ENCODE results near the gene ADRB1. TPM values are rescaled to one million over a fixed set of nuclear protein-coding genes. Genes with fewer than 3 reads are reported as not detected.

The ADRB1 gene
- total RNA-seq, 1 experiment from 2014 or later: 0.12 TPM

DNA sequence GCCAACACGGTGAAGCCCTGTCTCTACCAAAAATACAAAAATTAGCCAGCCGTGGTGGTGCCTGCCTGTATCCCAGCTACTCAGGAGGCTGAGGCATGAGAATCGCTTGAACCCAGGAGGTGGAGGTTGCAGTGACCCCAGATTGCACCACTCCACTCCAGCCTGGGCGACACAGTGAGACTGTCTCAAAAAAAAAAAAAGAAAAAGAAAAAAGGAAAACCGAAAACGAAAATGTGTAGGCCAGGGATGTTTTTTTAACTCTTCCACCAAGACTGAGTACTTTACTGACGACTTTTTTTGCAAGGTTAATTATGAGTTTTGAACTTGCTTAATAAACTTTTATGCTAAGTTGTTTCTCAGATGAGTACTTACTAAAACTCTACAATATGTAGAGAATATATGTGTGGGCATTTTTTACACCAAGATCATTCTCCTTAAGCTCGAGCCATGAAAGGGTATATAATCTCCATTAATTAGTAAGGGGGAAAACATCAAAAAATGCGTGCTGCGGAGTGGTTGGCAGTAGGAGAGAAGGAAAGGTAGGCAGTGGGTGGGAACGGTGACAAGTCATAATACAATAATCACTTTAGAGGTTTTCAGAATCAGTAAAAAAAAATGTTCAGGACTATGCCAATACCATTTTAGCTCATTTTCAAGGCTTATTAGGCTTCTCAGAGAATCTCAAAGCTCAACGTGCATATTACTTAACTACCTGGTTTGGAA, 8.6 kb upstream of the ADRB1 start:
- Histone ChIP-seq H3K27me3 (0 out of 2 replicates have a peak, but pooled peaks cover 6% of the 10 kb centered on the region), H3K4me1 (no peaks in the 10 kb centered on the region), H3K4me3 (no peak overlapping the region), H3K36me3 (no peaks in the 10 kb centered on the region), H3K27ac (no peak overlapping the region), H3K9me3 (replicated peaks) (no peaks in the 10 kb centered on the region)
- DNase-seq: no peak

DNA sequence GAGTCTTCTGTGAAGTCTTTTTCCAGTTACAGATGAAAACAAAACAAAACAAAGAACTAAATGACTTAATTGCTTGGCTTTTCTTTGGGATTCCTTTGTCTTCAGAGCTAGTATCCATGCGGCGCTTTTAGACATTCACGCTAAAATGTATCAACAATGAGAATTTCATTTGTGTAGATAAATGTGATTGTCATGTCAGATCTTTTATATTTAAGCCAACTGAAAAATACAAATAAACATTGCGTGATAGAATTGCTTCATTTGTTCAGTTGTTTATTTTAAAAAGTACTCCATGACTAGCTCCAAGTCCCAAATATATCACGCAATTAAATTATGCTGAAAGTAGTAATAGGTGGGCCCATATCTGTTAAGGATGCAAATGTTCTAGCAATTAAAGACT, 7.9 kb upstream of the ADRB1 start:
- Histone ChIP-seq H3K4me1 (no peaks in the 10 kb centered on the region), H3K27me3 (0 out of 2 replicates have a peak, but pooled peaks cover 6% of the 10 kb centered on the region), H3K27ac (no peak overlapping the region), H3K36me3 (no peaks in the 10 kb centered on the region), H3K9me3 (replicated peaks) (no peaks in the 10 kb centered on the region), H3K4me3 (no peak overlapping the region)
- DNase-seq: no peak

DNA sequence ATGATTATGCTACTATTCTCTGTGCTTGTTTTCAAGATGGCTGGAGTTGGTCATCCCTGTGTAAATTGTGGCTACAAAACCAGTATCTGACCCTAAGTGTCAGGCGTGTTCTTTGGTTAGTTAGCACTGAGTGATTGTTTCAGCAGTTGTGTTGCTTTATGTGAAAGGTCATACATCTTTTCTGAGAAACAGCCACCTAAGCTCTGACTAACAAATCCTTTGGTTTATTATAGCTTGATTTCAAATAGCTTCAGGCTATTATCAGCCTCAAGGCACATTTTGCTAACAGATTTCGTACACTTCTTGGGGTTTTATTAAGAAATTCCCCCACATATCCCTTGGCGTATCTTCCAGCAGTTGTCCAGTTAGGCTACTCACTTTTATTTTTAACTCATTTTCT, 4.8 kb upstream of the ADRB1 start:
- no peak overlapping the region for H3K27ac ChIP-seq
- H3K27me3 ChIP-seq: 0 out of 2 replicates have a peak, but pooled peaks cover 9% of the 10 kb centered on the region
- H3K9me3 ChIP-seq (replicated peaks): no peaks in the 10 kb centered on the region
- no peaks in the 10 kb centered on the region for H3K4me1 ChIP-seq
- H3K4me3 ChIP-seq: no peak overlapping the region
- H3K36me3 ChIP-seq: no peaks in the 10 kb centered on the region
- DNase-seq: no peak

DNA sequence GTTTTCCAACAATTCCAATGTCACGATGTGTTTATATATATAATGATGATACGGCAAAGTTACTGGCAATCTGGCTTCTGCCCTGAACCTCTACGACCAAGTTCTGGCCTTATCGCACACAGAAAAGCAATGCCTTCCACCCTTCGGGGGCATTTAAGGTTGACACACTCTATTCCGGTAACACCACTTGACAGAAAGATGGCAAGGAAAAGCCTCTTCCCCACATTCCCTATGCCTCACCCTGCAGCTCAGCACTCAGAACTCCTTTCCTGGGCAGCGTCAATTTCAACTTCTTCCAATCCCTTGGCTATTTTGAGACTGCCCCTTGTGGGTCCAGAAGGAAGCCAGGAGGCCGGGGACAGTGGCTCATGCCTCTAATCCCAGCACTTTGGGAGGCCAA, 2.5 kb upstream of the ADRB1 start:
- H3K27me3 ChIP-seq: 0 out of 2 replicates have a peak, but pooled peaks cover 9% of the 10 kb centered on the region
- DNase-seq: no peak

DNA sequence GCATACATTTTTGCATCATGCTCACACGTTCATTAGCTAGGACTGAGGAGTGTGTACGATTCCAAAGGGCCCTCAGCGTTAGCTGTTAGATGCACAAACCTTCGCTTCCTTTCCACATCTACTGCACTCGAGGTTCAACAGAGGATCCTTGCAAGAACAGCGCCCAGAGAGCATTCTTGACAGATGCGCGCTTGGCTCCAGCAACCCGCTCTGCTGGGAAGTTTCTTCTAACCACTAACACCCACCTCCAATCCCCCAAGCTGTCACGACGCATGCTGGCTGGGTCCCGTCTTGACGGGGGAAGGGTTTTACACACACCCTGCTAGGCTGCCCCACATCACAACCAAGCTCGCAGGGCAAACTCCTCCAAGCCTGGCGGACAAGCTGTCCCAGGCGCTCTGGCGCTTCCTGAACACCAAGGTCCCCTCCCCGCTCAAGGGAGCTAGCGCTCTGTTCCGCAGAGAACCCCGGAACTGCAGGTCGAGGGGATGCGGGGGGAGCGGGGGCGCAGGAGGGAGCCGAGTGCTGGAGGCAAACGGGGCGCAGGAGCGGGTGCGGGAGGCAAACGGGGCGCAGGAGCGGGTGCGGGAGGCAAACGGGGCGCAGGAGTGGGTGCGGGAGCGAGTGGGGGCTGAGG, 653 bp upstream of the ADRB1 start:
- DNase-seq: peak; percentile 52 to 63
- Histone ChIP-seq H3K27ac (no peak overlapping the region), H3K4me1 (no peaks in the 10 kb centered on the region), H3K9me3 (replicated peaks) (no peaks in the 10 kb centered on the region), H3K27me3 (0 out of 2 replicates have a peak, but pooled peaks cover 6% of the 10 kb centered on the region), H3K36me3 (no peaks in the 10 kb centered on the region), H3K4me3 (peak overlapping the region; percentile 63)

More for the DNA sequence above, 2.5 kb upstream of the ADRB1 start:
- Histone ChIP-seq H3K27ac (no peak overlapping the region), H3K36me3 (no peaks in the 10 kb centered on the region), H3K4me3 (no peak overlapping the region), H3K4me1 (no peaks in the 10 kb centered on the region), H3K9me3 (replicated peaks) (no peaks in the 10 kb centered on the region)

DNA sequence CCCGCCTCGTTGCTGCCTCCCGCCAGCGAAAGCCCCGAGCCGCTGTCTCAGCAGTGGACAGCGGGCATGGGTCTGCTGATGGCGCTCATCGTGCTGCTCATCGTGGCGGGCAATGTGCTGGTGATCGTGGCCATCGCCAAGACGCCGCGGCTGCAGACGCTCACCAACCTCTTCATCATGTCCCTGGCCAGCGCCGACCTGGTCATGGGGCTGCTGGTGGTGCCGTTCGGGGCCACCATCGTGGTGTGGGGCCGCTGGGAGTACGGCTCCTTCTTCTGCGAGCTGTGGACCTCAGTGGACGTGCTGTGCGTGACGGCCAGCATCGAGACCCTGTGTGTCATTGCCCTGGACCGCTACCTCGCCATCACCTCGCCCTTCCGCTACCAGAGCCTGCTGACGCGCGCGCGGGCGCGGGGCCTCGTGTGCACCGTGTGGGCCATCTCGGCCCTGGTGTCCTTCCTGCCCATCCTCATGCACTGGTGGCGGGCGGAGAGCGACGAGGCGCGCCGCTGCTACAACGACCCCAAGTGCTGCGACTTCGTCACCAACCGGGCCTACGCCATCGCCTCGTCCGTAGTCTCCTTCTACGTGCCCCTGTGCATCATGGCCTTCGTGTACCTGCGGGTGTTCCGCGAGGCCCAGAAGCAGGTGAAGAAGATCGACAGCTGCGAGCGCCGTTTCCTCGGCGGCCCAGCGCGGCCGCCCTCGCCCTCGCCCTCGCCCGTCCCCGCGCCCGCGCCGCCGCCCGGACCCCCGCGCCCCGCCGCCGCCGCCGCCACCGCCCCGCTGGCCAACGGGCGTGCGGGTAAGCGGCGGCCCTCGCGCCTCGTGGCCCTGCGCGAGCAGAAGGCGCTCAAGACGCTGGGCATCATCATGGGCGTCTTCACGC, 825 bp downstream of the ADRB1 start:
- no peaks in the 10 kb centered on the region for H3K4me1 ChIP-seq
- 0 out of 2 replicates have a peak, but pooled peaks cover 7% of the 10 kb centered on the region for H3K27me3 ChIP-seq
- no peak overlapping the region for H3K27ac ChIP-seq

DNA sequence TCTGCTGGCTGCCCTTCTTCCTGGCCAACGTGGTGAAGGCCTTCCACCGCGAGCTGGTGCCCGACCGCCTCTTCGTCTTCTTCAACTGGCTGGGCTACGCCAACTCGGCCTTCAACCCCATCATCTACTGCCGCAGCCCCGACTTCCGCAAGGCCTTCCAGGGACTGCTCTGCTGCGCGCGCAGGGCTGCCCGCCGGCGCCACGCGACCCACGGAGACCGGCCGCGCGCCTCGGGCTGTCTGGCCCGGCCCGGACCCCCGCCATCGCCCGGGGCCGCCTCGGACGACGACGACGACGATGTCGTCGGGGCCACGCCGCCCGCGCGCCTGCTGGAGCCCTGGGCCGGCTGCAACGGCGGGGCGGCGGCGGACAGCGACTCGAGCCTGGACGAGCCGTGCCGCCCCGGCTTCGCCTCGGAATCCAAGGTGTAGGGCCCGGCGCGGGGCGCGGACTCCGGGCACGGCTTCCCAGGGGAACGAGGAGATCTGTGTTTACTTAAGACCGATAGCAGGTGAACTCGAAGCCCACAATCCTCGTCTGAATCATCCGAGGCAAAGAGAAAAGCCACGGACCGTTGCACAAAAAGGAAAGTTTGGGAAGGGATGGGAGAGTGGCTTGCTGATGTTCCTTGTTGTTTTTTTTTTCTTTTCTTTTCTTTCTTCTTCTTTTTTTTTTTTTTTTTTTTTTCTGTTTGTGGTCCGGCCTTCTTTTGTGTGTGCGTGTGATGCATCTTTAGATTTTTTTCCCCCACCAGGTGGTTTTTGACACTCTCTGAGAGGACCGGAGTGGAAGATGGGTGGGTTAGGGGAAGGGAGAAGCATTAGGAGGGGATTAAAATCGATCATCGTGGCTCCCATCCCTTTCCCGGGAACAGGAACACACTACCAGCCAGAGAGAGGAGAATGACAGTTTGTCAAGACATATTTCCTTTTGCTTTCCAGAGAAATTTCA, 1.7 kb downstream of the ADRB1 start:
- Histone ChIP-seq H3K27ac (no peak overlapping the region), H3K27me3 (0 out of 2 replicates have a peak, but pooled peaks cover 7% of the 10 kb centered on the region), H3K4me1 (no peaks in the 10 kb centered on the region), H3K4me3 (no peak overlapping the region), H3K36me3 (no peaks in the 10 kb centered on the region), H3K9me3 (replicated peaks) (no peaks in the 10 kb centered on the region)
- DNase-seq: no peak

More for the DNA sequence above, 825 bp downstream of the ADRB1 start:
- no peak for DNase-seq
- Histone ChIP-seq H3K4me3 (peak overlapping the region; percentile 63; the same call in 1 of the 2 replicates), H3K9me3 (replicated peaks) (no peaks in the 10 kb centered on the region), H3K36me3 (no peaks in the 10 kb centered on the region)

DNA sequence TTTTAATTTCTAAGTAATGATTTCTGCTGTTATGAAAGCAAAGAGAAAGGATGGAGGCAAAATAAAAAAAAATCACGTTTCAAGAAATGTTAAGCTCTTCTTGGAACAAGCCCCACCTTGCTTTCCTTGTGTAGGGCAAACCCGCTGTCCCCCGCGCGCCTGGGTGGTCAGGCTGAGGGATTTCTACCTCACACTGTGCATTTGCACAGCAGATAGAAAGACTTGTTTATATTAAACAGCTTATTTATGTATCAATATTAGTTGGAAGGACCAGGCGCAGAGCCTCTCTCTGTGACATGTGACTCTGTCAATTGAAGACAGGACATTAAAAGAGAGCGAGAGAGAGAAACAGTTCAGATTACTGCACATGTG, 2.4 kb downstream of the ADRB1 start:
- Histone ChIP-seq H3K27ac (no peak overlapping the region), H3K4me3 (no peak overlapping the region), H3K27me3 (0 out of 2 replicates have a peak, but pooled peaks cover 7% of the 10 kb centered on the region), H3K36me3 (no peaks in the 10 kb centered on the region), H3K9me3 (replicated peaks) (no peaks in the 10 kb centered on the region), H3K4me1 (no peaks in the 10 kb centered on the region)
- DNase-seq: no peak

DNA sequence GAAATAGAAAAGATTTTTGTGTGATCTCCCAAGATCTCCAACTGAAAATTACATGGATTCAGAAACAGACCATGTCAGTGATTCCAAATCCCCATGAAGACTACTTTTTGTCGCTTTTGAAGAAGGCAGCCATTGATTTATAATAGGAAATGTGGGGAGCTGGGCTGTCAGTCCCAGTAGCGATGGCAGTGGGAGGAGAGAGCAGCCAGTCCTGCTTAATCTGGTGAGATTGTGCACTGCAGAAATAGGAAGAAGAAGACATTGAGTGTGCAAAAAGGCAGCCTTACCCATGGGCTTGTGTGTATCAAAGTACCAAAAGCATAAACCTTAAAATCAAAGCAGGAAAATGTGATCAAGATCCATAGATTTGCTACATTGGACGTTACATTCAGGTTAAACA, 4.8 kb downstream of the ADRB1 start:
- no peaks in the 10 kb centered on the region for H3K36me3 ChIP-seq
- H3K27me3 ChIP-seq: 0 out of 2 replicates have a peak, but pooled peaks cover 4% of the 10 kb centered on the region
- DNase-seq: no peak
- no peaks in the 10 kb centered on the region for H3K9me3 ChIP-seq (replicated peaks)
- H3K4me3 ChIP-seq: no peak overlapping the region
- no peak overlapping the region for H3K27ac ChIP-seq
- no peaks in the 10 kb centered on the region for H3K4me1 ChIP-seq

DNA sequence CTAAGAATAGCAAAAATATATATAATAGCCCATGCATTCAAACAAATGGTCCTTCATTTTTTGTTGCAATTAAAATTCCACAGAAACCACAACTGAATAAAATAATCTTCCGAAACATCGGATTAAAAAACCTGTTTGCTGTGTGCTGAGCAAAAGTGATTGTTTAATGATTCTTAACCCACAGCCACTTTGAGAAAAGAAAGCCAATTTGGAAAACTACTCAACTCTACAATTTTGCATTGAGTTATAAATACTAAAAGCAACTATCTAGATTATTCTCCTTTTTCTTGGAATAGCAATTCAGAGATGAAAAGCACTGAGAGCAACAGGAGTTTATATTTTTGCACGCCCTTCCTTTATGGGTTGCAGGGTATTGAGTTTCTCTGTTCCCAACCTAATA, 8.0 kb downstream of the ADRB1 start:
- Histone ChIP-seq H3K27ac (no peak overlapping the region), H3K36me3 (no peaks in the 10 kb centered on the region), H3K4me3 (no peak overlapping the region), H3K4me1 (no peaks in the 10 kb centered on the region), H3K27me3 (0 out of 2 replicates have a peak, but pooled peaks cover 4% of the 10 kb centered on the region), H3K9me3 (replicated peaks) (no peaks in the 10 kb centered on the region)
- DNase-seq: no peak

DNA sequence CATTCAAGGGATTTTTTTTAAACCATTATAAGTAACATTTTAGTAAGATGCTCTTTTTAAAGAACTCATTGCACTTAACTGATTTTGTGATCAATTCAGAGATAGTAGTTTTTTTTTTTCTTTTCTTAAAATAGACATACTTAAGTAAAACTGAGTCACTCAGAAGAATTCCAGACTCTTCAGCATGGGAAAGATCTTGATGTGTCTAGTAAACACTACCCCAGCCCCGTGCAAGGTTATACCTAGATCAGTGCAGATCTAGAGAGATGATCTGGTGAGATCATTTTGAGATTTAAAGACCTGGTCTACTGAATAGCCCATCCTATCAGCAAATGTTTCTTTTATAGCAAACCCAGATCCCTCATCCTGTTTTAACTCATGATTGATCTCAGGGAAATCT, 8.6 kb downstream of the ADRB1 start:
- Histone ChIP-seq H3K27ac (no peak overlapping the region), H3K36me3 (no peaks in the 10 kb centered on the region), H3K27me3 (0 out of 2 replicates have a peak, but pooled peaks cover 4% of the 10 kb centered on the region), H3K9me3 (replicated peaks) (no peaks in the 10 kb centered on the region), H3K4me1 (no peaks in the 10 kb centered on the region), H3K4me3 (no peak overlapping the region)
- no peak for DNase-seq

DNA sequence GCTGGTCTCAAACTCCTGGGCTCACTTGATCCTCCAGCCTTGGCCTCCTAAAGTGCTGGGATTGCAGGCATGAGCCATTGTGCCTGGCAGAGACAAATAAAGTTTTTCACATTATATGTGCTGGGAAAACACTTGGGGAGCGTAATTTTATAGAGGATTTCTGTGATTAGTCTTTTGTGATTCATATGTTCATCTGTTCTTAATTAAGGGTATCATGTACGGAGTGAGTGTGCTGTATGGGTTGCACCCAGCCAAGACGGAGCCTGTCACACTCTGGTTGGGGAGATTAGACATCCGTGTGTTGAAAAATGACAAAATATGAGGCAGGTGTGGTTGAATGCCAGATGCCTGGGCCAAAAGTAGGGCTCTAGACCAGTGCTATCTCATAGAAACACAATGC, 10.3 kb downstream of the ADRB1 start:
- no peak for DNase-seq
- Histone ChIP-seq H3K9me3 (replicated peaks) (no peaks in the 10 kb centered on the region), H3K4me1 (no peaks in the 10 kb centered on the region), H3K27ac (no peak overlapping the region), H3K4me3 (no peak overlapping the region), H3K36me3 (no peaks in the 10 kb centered on the region), H3K27me3 (no peaks in the 10 kb centered on the region)

DNA sequence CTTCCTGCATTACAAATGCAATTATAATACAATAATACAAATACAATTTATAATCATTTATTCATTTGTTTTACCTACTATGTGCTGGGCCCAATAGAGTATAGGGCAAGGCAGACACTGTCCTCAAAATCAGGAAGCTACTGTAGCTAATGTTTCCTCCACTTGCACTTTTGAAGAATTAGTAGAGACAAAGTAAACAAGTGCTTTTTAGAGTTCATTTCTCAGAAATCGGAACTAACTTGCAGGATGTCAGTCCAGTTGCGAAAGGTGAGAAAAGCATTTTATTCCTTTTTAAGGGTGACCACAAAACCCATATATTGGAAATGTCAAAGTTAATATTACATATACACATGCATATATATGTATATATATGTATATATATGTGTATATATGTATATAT, 14.2 kb downstream of the ADRB1 start:
- Histone ChIP-seq H3K4me1 (no peaks in the 10 kb centered on the region), H3K4me3 (no peak overlapping the region), H3K27ac (no peak overlapping the region), H3K27me3 (no peaks in the 10 kb centered on the region), H3K36me3 (no peaks in the 10 kb centered on the region), H3K9me3 (replicated peaks) (no peaks in the 10 kb centered on the region)
- no peak for DNase-seq

DNA sequence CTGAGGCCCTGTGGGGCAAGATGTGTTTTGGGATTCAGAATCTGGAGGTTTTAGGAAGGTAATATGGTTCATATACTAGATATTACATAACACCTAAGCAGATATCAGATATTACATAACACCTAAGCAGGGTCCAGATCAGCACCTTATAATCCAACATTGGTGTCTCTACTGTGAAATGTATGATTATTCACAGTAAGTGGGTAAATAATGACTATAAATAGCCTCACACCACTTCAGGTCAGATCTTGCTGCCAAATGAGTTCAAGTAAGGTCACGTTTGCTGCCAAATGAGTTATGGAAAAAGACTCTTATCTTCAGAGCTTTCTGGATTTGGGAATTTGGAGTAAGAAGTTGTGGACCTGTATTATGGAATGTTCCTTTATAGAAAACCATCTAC, 14.6 kb downstream of the ADRB1 start:
- H3K36me3 ChIP-seq: no peaks in the 10 kb centered on the region
- no peak for DNase-seq
- no peak overlapping the region for H3K4me3 ChIP-seq
- no peaks in the 10 kb centered on the region for H3K4me1 ChIP-seq
- no peaks in the 10 kb centered on the region for H3K9me3 ChIP-seq (replicated peaks)
- no peak overlapping the region for H3K27ac ChIP-seq
- H3K27me3 ChIP-seq: no peaks in the 10 kb centered on the region

All from SJCRH30 (cell line).